GM18858 (cell line): Measurements from ENCODE around the gene ZNF787.
"Not testable (repeated sequence)": the region's sequence is repeated elsewhere in the genome, so short reads cannot be mapped to it uniquely, and the experiment has no call there.

Experiments used
- ATAC-seq: cut with Tn5 transposase; IDR thresholded peaks from one replicate; pipeline ENCODE4 v1.9.1; 2021; ENCODE audit not compliant: unreplicated experiment

The ZNF787 gene

GRCh38 chr19:56106993-56107392 is 14.1 kb downstream of the ZNF787 start:
- ATAC-seq = no peak

- no peak for ATAC-seq
Observed at GRCh38 chr19:56106397-56106849, 14.7 kb downstream of the ZNF787 start.

GRCh38 chr19:56105831-56106396 is 15.2 kb downstream of the ZNF787 start:
- ATAC-seq = not testable (repeated sequence)

DNA sequence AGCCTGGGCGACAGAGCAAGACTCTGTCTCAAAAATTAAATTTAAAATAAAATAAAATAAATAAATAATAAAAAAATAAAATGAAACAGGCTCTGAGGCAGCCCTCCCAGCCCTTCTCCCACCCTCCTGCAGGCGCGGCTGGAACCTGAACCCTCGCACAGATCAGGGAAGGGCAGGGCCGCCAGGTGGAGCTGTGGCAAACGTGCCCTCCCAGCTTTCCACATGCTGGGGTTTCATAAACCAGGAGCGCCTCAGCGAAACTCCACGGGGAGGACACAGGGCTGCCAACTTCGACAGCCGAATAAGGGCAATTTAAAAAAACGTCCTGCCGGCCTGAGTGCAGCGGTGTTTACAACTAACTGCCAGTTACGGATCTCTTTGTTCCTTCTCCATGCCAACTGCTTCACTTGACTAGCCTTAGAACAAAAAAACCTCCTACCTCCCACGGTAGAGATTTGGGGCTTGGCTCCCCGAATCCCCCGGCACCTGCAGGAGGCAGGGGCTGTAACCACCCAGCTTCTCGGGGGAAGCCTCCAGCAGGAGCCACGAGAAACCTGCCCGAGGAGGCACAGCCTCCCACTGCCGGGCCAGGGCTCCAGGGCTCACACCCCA is 15.9 kb downstream of the ZNF787 start:
- ATAC-seq = no peak

GRCh38 chr19:56104423-56104822 is 16.7 kb downstream of the ZNF787 start:
- no peak for ATAC-seq

DNA sequence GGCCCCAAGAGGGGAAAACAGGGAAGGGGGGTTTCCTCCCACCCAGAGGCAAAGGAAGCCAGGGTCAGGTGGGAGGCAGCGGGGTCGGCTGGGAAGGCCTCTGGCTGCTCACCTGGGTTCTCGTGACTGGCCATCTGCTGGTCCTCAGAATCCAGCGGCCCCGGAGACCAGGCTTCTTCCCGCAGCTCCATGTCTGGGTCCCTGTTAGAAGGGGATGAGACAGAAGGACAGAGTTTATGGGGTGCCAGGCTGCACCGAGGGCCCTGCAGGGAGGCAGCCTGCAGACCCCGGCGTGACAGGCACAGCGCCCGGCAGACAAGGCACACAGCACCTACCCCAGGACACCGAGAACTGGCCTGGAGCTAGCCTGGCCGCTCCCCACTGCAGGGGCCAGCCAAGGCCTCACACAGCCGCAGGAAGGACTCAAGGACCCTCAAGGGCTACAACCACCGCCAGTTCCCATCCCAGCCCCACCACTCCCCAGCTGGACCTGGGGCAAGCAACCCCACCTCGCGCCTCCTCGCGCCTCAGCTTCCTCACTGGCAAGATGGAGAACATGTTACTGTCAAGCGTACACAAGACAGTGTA is 18.0 kb downstream of the ZNF787 start:
- ATAC-seq = no peak

- no peak for ATAC-seq
Observed at GRCh38 chr19:56101746-56102535, 19.2 kb downstream of the ZNF787 start.

GRCh38 chr19:56101095-56101494 is 20.0 kb downstream of the ZNF787 start:
- ATAC-seq = no peak

DNA sequence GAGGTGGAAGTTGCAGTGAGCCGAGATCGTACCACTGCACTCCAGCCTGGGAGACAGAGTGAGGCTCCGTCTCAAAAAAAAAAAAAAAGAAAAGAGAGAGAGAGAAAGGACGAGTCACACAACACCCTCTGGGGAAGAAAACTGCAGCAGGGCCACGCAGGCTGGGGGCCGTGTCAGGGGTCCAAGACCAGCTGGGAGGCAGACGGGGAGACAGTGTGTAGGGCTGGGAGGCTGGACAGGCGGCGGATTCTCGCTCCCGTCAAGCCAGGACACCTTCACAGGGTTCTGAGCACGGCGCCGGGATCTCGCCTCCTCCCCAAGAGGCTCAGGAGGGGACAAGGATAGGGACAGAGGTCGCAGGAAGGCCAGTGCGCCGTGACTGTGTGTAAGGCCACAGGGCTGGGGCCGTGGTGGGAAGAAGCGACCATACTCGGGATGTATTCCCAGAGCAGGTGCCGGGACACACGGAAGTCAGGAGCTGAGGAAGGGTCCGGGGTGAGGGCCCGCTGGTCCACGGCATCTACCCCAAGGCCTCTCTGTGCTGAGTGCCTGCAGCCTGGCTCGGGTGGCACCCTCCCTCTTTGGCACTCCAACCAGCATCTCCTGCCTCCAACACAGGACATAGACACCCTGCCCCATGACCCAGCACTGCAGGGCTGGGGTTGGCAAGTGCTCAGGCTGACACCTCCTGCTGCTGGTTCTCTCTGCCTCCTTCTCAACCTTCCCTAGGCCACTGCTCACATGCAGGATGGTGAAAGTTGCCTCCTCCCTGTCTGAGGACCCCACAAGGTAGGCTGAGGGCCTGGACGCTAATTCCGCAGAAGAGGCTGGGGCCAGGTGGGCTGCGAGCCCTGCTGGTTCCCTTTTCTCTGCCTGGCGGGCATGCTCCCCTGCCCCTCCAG is 21.2 kb downstream of the ZNF787 start:
- ATAC-seq = no peak

- ATAC-seq = no peak
Observed at GRCh38 chr19:56098731-56099568, 22.1 kb downstream of the ZNF787 start.

GRCh38 chr19:56098237-56098636 is 22.9 kb downstream of the ZNF787 start:
- not testable (repeated sequence) for ATAC-seq

DNA sequence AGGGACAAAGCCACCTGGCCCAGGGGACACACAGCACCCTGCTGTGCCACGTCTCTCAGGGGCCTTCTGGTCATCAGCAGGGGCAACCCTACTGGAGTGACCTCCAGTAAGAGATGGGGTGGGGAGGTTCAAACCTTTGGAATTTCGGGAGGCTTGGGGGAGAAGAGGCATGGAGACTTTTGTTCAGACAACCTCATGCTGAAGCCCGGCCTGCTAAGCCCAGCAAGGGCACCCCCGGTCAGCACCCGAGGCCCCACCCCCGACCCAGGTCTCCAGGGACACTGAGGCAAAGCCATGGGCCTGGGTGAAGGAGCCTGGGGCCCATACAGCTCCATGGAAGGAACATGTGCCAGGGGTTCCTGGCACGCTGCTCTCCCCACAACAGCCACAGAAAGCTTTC is 23.3 kb downstream of the ZNF787 start:
- no peak for ATAC-seq

- no peak for ATAC-seq
Observed at GRCh38 chr19:56097306-56097705, 23.8 kb downstream of the ZNF787 start.

- no peak for ATAC-seq
Observed at GRCh38 chr19:56096665-56097064, 24.4 kb downstream of the ZNF787 start.

- no peak for ATAC-seq
Observed at GRCh38 chr19:56094449-56094848, 26.6 kb downstream of the ZNF787 start.

- no peak for ATAC-seq
Observed at GRCh38 chr19:56092685-56093631, 28.1 kb downstream of the ZNF787 start.

GRCh38 chr19:56091751-56092546 is 29.1 kb downstream of the ZNF787 start:
- ATAC-seq = no peak

DNA sequence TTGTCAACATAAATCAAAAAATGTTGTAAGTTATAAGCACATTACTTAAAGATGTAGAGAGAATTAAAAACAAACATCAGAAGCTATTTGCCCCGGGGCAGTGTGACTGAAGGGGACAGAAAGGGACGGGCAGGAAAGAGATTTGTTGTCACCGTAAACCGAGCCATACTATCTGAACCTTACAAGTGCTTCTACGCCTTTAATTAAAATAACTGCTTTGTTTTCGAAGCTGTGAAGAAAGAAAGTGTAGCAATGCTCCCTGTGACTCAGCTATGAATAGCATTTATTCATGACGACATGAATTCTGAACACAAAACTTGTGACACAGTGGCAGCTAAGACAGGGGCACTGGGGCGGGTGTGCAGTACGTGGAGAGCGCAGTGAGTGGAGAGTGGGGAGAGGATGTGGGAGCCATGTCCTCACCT is 30.0 kb downstream of the ZNF787 start:
- no peak for ATAC-seq
